Neural cell (in vitro differentiated cells): ENCODE data around the gene BRAF. TPM values are rescaled to one million over a fixed set of nuclear protein-coding genes. Genes with fewer than 3 reads are reported as not detected.
"Not testable (repeated sequence)": the region's sequence is repeated elsewhere in the genome, so short reads cannot be mapped to it uniquely, and the experiment has no call there.

Source experiments
- H2AFZ ChIP-seq: fragments of 200-600, 300-800 bp; sonication (generic), shearing (Covaris generic); 2 replicates; pipeline ENCODE4 v1.6.0; 2014; ENCODE audit warnings: low read depth, mild to moderate bottlenecking, antibody characterized with exemption, low read length, moderate library complexity
- H3F3A ChIP-seq: fragments of 200-600 bp; shearing (Covaris generic); 2 replicates; pipeline ENCODE4 v1.6.1; 2016; ENCODE audit warnings: mild to moderate bottlenecking, moderate library complexity, mixed read lengths, antibody characterized with exemption, low read length; ENCODE audit not compliant: insufficient read depth, poor library complexity, severe bottlenecking
- H3K27ac ChIP-seq: fragments of 200-600, 300-800 bp; sonication (generic), shearing (Covaris generic); 2 replicates; pipeline ENCODE4 v1.5.1; 2014; ENCODE audit warnings: mild to moderate bottlenecking, low read length, moderate library complexity
- H3K27me3 ChIP-seq: fragments of 300-800, 200-600 bp; sonication (generic), shearing (Covaris generic); 2 replicates; pipeline ENCODE4 v1.6.0; 2014; ENCODE audit warnings: mild to moderate bottlenecking, low read depth, low read length, moderate library complexity; ENCODE audit not compliant: insufficient read depth
- H3K36me3 ChIP-seq: fragments of 300-800, 200-600 bp; sonication (generic), shearing (Covaris generic); 2 replicates; pipeline ENCODE4 v1.5.1; 2014; ENCODE audit warnings: mild to moderate bottlenecking, antibody characterized with exemption, low read length, moderate library complexity; ENCODE audit not compliant: insufficient read depth
- H3K4me2 ChIP-seq: fragments of 300-800, 200-600 bp; sonication (generic), shearing (Covaris generic); 2 replicates; pipeline ENCODE4 v1.6.0; 2014; ENCODE audit warnings: mild to moderate bottlenecking, low read length
- H3K4me3 ChIP-seq: fragments of 300-800, 200-600 bp; sonication (generic), shearing (Covaris generic); 2 replicates; pipeline ENCODE4 v1.5.1; 2014; ENCODE audit warnings: mild to moderate bottlenecking, low read length, moderate library complexity
- H3K79me2 ChIP-seq: fragments of 200-600 bp; shearing (Covaris generic); replicated peaks from 2 replicates; pipeline ENCODE4 v1.6.0; 2014; ENCODE audit warnings: mild to moderate bottlenecking, low read length, moderate library complexity; ENCODE audit not compliant: insufficient read depth
- H3K9ac ChIP-seq: fragments of 300-800, 200-600 bp; sonication (generic), shearing (Covaris generic); 2 replicates; pipeline ENCODE4 v1.6.1; 2016; ENCODE audit warnings: mild to moderate bottlenecking, low read length, mixed read lengths
- H3K9me2 ChIP-seq: fragments of 200-600 bp; shearing (Covaris generic); 2 replicates; pipeline ENCODE4 v1.6.1; 2016; ENCODE audit warnings: mild to moderate bottlenecking, low read length, mixed read lengths; ENCODE audit not compliant: insufficient read depth
- H3K9me3 ChIP-seq: fragments of 200-600, 300-800 bp; sonication (generic), shearing (Covaris generic); 2 replicates; pipeline ENCODE4 v1.6.1; 2016; ENCODE audit warnings: mild to moderate bottlenecking, mixed run types, low read length, moderate library complexity, mixed read lengths
- H4K20me1 ChIP-seq: fragments of 200-600 bp; shearing (Covaris generic); 2 replicates; pipeline ENCODE4 v1.6.1; 2016; ENCODE audit warnings: mild to moderate bottlenecking, mixed run types; ENCODE audit not compliant: insufficient read depth
- CTCF ChIP-seq: fragments of 450-650 bp; IDR thresholded peaks from 2 replicates; pipeline ENCODE4 v1.5.1; 2014; ENCODE audit warnings: antibody characterized with exemption, mild to moderate bottlenecking, moderate library complexity; ENCODE audit not compliant: poor library complexity, severe bottlenecking
- EP300 ChIP-seq: fragments of 450-650 bp; conservative IDR thresholded peaks from 2 replicates; pipeline ENCODE4 v1.6.1; 2014; ENCODE audit warnings: antibody characterized with exemption, mild to moderate bottlenecking, moderate library complexity; ENCODE audit not compliant: poor library complexity, severe bottlenecking
- EZH2 ChIP-seq: fragments of 200-600, 300-800 bp; shearing (Covaris generic), sonication (generic); IDR thresholded peaks from 2 replicates; pipeline ENCODE4 v1.6.1; 2014; ENCODE audit warnings: antibody characterized with exemption, low read length, borderline replicate concordance, mild to moderate bottlenecking; ENCODE audit not compliant: insufficient read depth, poor library complexity, severe bottlenecking
- MXI1 ChIP-seq: fragments of 450-650 bp; conservative IDR thresholded peaks from 2 replicates; pipeline ENCODE4 v1.6.1; 2014; ENCODE audit warnings: antibody characterized with exemption, mild to moderate bottlenecking; ENCODE audit not compliant: poor library complexity, severe bottlenecking
- POLR2AphosphoS5 ChIP-seq: IDR thresholded peaks from 2 replicates; pipeline ENCODE4 v1.6.1; 2012
- RAD21 ChIP-seq: fragments of 450-650 bp; conservative IDR thresholded peaks from 2 replicates; pipeline ENCODE4 v1.6.1; 2014; ENCODE audit warnings: antibody characterized with exemption, mild to moderate bottlenecking, moderate library complexity
- REST ChIP-seq: IDR thresholded peaks from 2 replicates; pipeline ENCODE4 v1.6.1; 2012; ENCODE audit warnings: borderline replicate concordance
- SMC3 ChIP-seq: fragments of 450-650 bp; conservative IDR thresholded peaks from 2 replicates; pipeline ENCODE4 v1.6.1; 2014; ENCODE audit warnings: antibody characterized with exemption, mild to moderate bottlenecking, moderate library complexity; ENCODE audit not compliant: poor library complexity
- TAF1 ChIP-seq: IDR thresholded peaks from 2 replicates; pipeline ENCODE4 v1.6.1; 2012; ENCODE audit warnings: low read depth
- polyA plus RNA-seq: library from polyadenylated mRNA; depleted of rRNA; stranded (reverse); fragments of >200 nt; gene quantifications from 2 replicates; pipeline ENCODE4 v1.2.3, GENCODE V29; 2014

BRAF gene
- polyA plus RNA-seq, 1 donor from 2014 or later: 31.7 TPM

GRCh38 chr7:140694592-140694991 is 230.1 kb downstream of the BRAF start:
- Histone ChIP-seq H3K36me3 (no peaks in the 10 kb centered on the region), H3K27ac (no peak overlapping the region), H3K4me2 (no peak overlapping the region), H3K27me3 (no peaks in the 10 kb centered on the region), H3K9me2 (no peaks in the 10 kb centered on the region), H4K20me1 (no peaks in the 10 kb centered on the region), H3F3A (no peaks in the 10 kb centered on the region), H3K9me3 (no peaks in the 10 kb centered on the region), H2AFZ (no peak overlapping the region), H3K79me2 (peaks cover 18% of the 10 kb centered on the region), H3K9ac (no peak overlapping the region), H3K4me3 (no peak overlapping the region)
- TF ChIP-seq MXI1 (no peak), EZH2 (no peak), EP300 (no peak)

GRCh38 chr7:140693849-140694248 is 230.9 kb downstream of the BRAF start:
- not testable (repeated sequence) for H2AFZ ChIP-seq, H4K20me1 ChIP-seq, H3K27me3 ChIP-seq, H3K36me3 ChIP-seq, H3K9ac ChIP-seq, H3F3A ChIP-seq, H3K27ac ChIP-seq, H3K4me2 ChIP-seq, H3K9me2 ChIP-seq, H3K9me3 ChIP-seq, H3K4me3 ChIP-seq
- H3K79me2 ChIP-seq: peaks cover 10% of the 10 kb centered on the region

GRCh38 chr7:140691376-140692045 is 233.2 kb downstream of the BRAF start:
- no peak for TF ChIP-seq EZH2
- TF ChIP-seq TAF1: no peak
- no peak for TF ChIP-seq POLR2AphosphoS5
- TF ChIP-seq EP300: no peak
- TF ChIP-seq MXI1: no peak
- no peak for TF ChIP-seq CTCF
- no peak for TF ChIP-seq SMC3
- no peak for TF ChIP-seq REST
- TF ChIP-seq RAD21: no peak
- H3K4me3 ChIP-seq: no peak overlapping the region
- H4K20me1 ChIP-seq: no peaks in the 10 kb centered on the region
- H3K27me3 ChIP-seq: no peaks in the 10 kb centered on the region
- H3K36me3 ChIP-seq: no peaks in the 10 kb centered on the region
- H3K9ac ChIP-seq: no peak overlapping the region
- H3K4me2 ChIP-seq: no peak overlapping the region
- H2AFZ ChIP-seq: no peak overlapping the region
- no peaks in the 10 kb centered on the region for H3K9me3 ChIP-seq
- no peaks in the 10 kb centered on the region for H3K9me2 ChIP-seq
- H3F3A ChIP-seq: no peaks in the 10 kb centered on the region
- H3K79me2 ChIP-seq: no peaks in the 10 kb centered on the region
- H3K27ac ChIP-seq: no peak overlapping the region
